H9 (cell line): ENCODE results near the gene CDC26. TPM values are rescaled to one million over a fixed set of nuclear protein-coding genes. Genes with fewer than 3 reads are reported as not detected.

Source experiments
- DNase-seq: peaks from one replicate; pipeline ENCODE4 v3.0.0-alpha.2; 2017
- H2AFZ ChIP-seq: one replicate; pipeline ENCODE4 v1.6.1; 2013; ENCODE audit warnings: mild to moderate bottlenecking, low read length, control low read depth, moderate library complexity
- H2AK5ac ChIP-seq: 2 replicates; pipeline ENCODE4 v1.6.1; 2013; ENCODE audit warnings: low read length, control low read depth, mixed read lengths; ENCODE audit not compliant: insufficient read length
- H2BK120ac ChIP-seq: one replicate; pipeline ENCODE4 v1.6.1; 2013; ENCODE audit warnings: low read depth, mild to moderate bottlenecking, low read length, control low read depth, inconsistent platforms; ENCODE audit not compliant: poor library complexity, severe bottlenecking
- H2BK12ac ChIP-seq: 2 replicates; pipeline ENCODE4 v1.6.1; 2013; ENCODE audit warnings: low read length, control low read depth, mixed read lengths, low read depth; ENCODE audit not compliant: insufficient read length
- H2BK15ac ChIP-seq: 2 replicates; pipeline ENCODE4 v1.6.1; 2013; ENCODE audit warnings: low read depth, low read length, control low read depth
- H2BK20ac ChIP-seq: one replicate; pipeline ENCODE4 v1.6.1; 2013; ENCODE audit warnings: low read depth, mild to moderate bottlenecking, low read length, control low read depth, inconsistent platforms; ENCODE audit not compliant: poor library complexity, severe bottlenecking
- H2BK5ac ChIP-seq: 2 replicates; pipeline ENCODE4 v1.6.1; 2013; ENCODE audit warnings: low read length, control low read depth, mixed read lengths; ENCODE audit not compliant: insufficient read length
- H3K14ac ChIP-seq: 2 replicates; pipeline ENCODE4 v1.6.1; 2013; ENCODE audit warnings: low read length, control low read depth; ENCODE audit not compliant: insufficient read depth
- H3K18ac ChIP-seq: 2 replicates; pipeline ENCODE4 v1.6.1; 2013; ENCODE audit warnings: low read depth, mild to moderate bottlenecking, mixed read lengths, low read length, control low read depth; ENCODE audit not compliant: insufficient read length
- H3K23ac ChIP-seq: 2 replicates; pipeline ENCODE4 v1.6.1; 2013; ENCODE audit warnings: low read length, control low read depth, mixed read lengths, low read depth; ENCODE audit not compliant: insufficient read length
- H3K23me2 ChIP-seq: 2 replicates; pipeline ENCODE4 v1.6.1; 2013; ENCODE audit warnings: low read depth, mild to moderate bottlenecking, mixed read lengths, low read length, control low read depth; ENCODE audit not compliant: insufficient read length, poor library complexity, severe bottlenecking
- H3K27ac ChIP-seq: 2 replicates; pipeline ENCODE4 v1.5.1; 2013; ENCODE audit warnings: low read length, control low read depth, mixed read lengths, low read depth; ENCODE audit not compliant: insufficient read length
- H3K27me3 ChIP-seq: 2 replicates; pipeline ENCODE4 v1.6.1; 2013; ENCODE audit warnings: low read length, control low read depth, inconsistent platforms; ENCODE audit not compliant: insufficient read depth
- H3K4ac ChIP-seq: 2 replicates; pipeline ENCODE4 v1.6.1; 2013; ENCODE audit warnings: low read depth, mild to moderate bottlenecking, control low read depth, inconsistent platforms, low read length, moderate library complexity
- H3K4me1 ChIP-seq: 2 replicates; pipeline ENCODE4 v1.6.1; 2013; ENCODE audit warnings: low read length, control low read depth, inconsistent platforms; ENCODE audit not compliant: insufficient read depth
- H3K4me2 ChIP-seq: 2 replicates; pipeline ENCODE4 v1.6.1; 2013; ENCODE audit warnings: low read length, control low read depth, mixed read lengths; ENCODE audit not compliant: insufficient read length, insufficient read depth
- H3K56ac ChIP-seq: 2 replicates; pipeline ENCODE4 v1.6.1; 2013; ENCODE audit warnings: low read depth, mild to moderate bottlenecking, mixed read lengths, low read length, control low read depth; ENCODE audit not compliant: insufficient read length
- H3K79me1 ChIP-seq: 2 replicates; pipeline ENCODE4 v1.6.1; 2013; ENCODE audit warnings: low read depth, mild to moderate bottlenecking, moderate library complexity, low read length, control low read depth, inconsistent platforms; ENCODE audit not compliant: insufficient read depth, poor library complexity, severe bottlenecking
- H3K79me2 ChIP-seq: 2 replicates; pipeline ENCODE4 v1.6.1; 2013; ENCODE audit warnings: low read length, control low read depth, inconsistent platforms; ENCODE audit not compliant: insufficient read depth
- H3K9ac ChIP-seq: 2 replicates; pipeline ENCODE4 v1.6.1; 2013; ENCODE audit warnings: low read length, control low read depth, mixed read lengths; ENCODE audit not compliant: insufficient read length; ENCODE audit errors: extremely low read depth
- H3K9me3 ChIP-seq: one replicate; pipeline ENCODE4 v1.6.1; 2013; ENCODE audit warnings: low read depth, low read length, inconsistent platforms; ENCODE audit not compliant: control insufficient read depth
- H3T11ph ChIP-seq: one replicate; pipeline ENCODE4 v1.6.1; 2013; ENCODE audit warnings: mild to moderate bottlenecking, low read length, control low read depth, inconsistent platforms
- H4K20me1 ChIP-seq: one replicate; pipeline ENCODE4 v1.6.1; 2013; ENCODE audit not compliant: control insufficient read depth, insufficient read length, insufficient read depth
- H4K5ac ChIP-seq: 2 replicates; pipeline ENCODE4 v1.6.1; 2013; ENCODE audit warnings: low read depth, mild to moderate bottlenecking, mixed read lengths, low read length, control low read depth; ENCODE audit not compliant: insufficient read length
- H4K8ac ChIP-seq: replicated peaks from 2 replicates; pipeline ENCODE4 v1.6.1; 2013; ENCODE audit warnings: low read length, control low read depth, mixed read lengths, low read depth; ENCODE audit not compliant: insufficient read length
- H4K91ac ChIP-seq: 2 replicates; pipeline ENCODE4 v1.6.1; 2013; ENCODE audit warnings: low read depth, mild to moderate bottlenecking, moderate library complexity, mixed read lengths, low read length, control low read depth; ENCODE audit not compliant: insufficient read length
- H3K27ac Mint-ChIP-seq, 3 experiments: 2 replicates in 2 of 3; 3 replicates in 1 of 3; pipeline ENCODE4 v1.8.0; 2020 to 2021; ENCODE audit warnings: mixed read lengths in 3 of 3, mild to moderate bottlenecking in 1 of 3, moderate library complexity in 1 of 3
- H3K27me3 Mint-ChIP-seq: 2 replicates; pipeline ENCODE4 v1.8.0; 2021; ENCODE audit warnings: low read depth, mild to moderate bottlenecking, moderate library complexity, mixed read lengths
- H3K36me3 Mint-ChIP-seq, 3 experiments: 2 replicates in 2 of 3; 3 replicates in 1 of 3; pipeline ENCODE4 v1.8.0; 2020 to 2021; ENCODE audit warnings: low read depth in 3 of 3, mixed read lengths in 3 of 3; ENCODE audit not compliant: insufficient read depth in 1 of 3
- H3K4me1 Mint-ChIP-seq, 2 experiments: 2 replicates each; pipeline ENCODE4 v1.8.0; 2020; ENCODE audit warnings: mixed read lengths in 2 of 2
- H3K4me3 Mint-ChIP-seq, 2 experiments: 2 replicates in 1 of 2; 3 replicates in 1 of 2; pipeline ENCODE4 v1.8.0; 2020 to 2021; ENCODE audit warnings: mild to moderate bottlenecking in 2 of 2, mixed read lengths in 2 of 2, moderate library complexity in 1 of 2
- H3K9me3 Mint-ChIP-seq, 2 experiments: 2 replicates in 1 of 2; 3 replicates in 1 of 2; pipeline ENCODE4 v1.8.0; 2020; ENCODE audit warnings: mild to moderate bottlenecking in 2 of 2, mixed read lengths in 2 of 2, moderate library complexity in 1 of 2
- CTCF ChIP-seq: fragments of 200-600 bp; sonication (generic); conservative IDR thresholded peaks from 3 replicates; pipeline ENCODE4 v1.8.0; 2021; ENCODE audit warnings: antibody characterized with exemption, mild to moderate bottlenecking
- WGBS: extraction: QIAGEN DNeasy Blood & Tissue Kit; methylation state at CpG from one replicate; pipeline ENCODE4 v1.1.7; 2013; ENCODE audit warnings: missing lambda C conversion rate, low lambda C conversion rate, mixed read lengths; ENCODE audit not compliant: insufficient read length; ENCODE audit errors: extremely low coverage; 5-methylcytosine and 5-hydroxymethylcytosine counted together
- total RNA-seq: library from RNA; stranded (reverse); gene quantifications from 2 replicates; pipeline ENCODE4 v1.2.1, GENCODE V29; 2021

The CDC26 gene
- total RNA-seq, 1 experiment from 2014 or later: 38.6 TPM

GRCh38 chr9:113274474-113275156, 757 bp downstream of the CDC26 start:
- Histone ChIP-seq H3K27ac (no peak overlapping the region), H2AFZ (no peak overlapping the region), H3K23ac (no peak overlapping the region), H3K4me1 (no peaks in the 10 kb centered on the region; the same call in 1 of the 2 replicates), H3K4ac (no peak overlapping the region), H2BK5ac (no peak overlapping the region), H2BK120ac (no peak overlapping the region), H4K20me1 (no peaks in the 10 kb centered on the region), H3K9ac (peak overlapping the region; percentile 64), H3K56ac (no peak overlapping the region), H3K27me3 (no peaks in the 10 kb centered on the region), H4K91ac (no peak overlapping the region), H3K79me1 (no peaks in the 10 kb centered on the region), H2BK12ac (no peak overlapping the region), H4K8ac (no peak overlapping the region), H4K5ac (no peak overlapping the region), H3T11ph (no peak overlapping the region), H3K4me2 (peak overlapping the region; percentile 88), H3K9me3 (no peaks in the 10 kb centered on the region), H3K14ac (no peak overlapping the region), H2AK5ac (no peak overlapping the region), H3K23me2 (peaks cover 8% of the 10 kb centered on the region), H3K79me2 (peaks cover 1% of the 10 kb centered on the region; the same call in 1 of the 2 replicates), H3K18ac (no peak overlapping the region), H2BK20ac (no peak overlapping the region), H2BK15ac (no peak overlapping the region)
- Mint-ChIP-seq H3K9me3 (no peaks in the 10 kb centered on the region), H3K27ac (no peak overlapping the region; a peak in 1 of 7 replicates), H3K4me3 (no peak overlapping the region), H3K4me1 (peaks cover 7 to 9% of the 10 kb centered on the region in 2 experiments), H3K36me3 (peaks cover 19 to 55% (median 53%) of the 10 kb centered on the region in 3 experiments; a peak in 6 of 7 replicates), H3K27me3 (no peaks in the 10 kb centered on the region)
- no peak for DNase-seq
- no CpG with 5 or more reads among the region's 15 CpGs for WGBS
- TF ChIP-seq CTCF: peak; percentile 81
